H1 (cell line): ENCODE results near the gene UMODL1. TPM values are rescaled to one million over a fixed set of nuclear protein-coding genes. Genes with fewer than 3 reads are reported as not detected.

Source experiments
- CTCF ChIA-PET: fragments of 300-600 bp; sonication (Branson Sonifier 250); formaldehyde crosslinking; loops from one replicate; lab custom pipeline; 2021; ENCODE audit not compliant: partially characterized antibody; lab: Charles Lee
- POLR2A ChIA-PET: fragments of 300-600 bp; sonication (Branson Sonifier 250); formaldehyde crosslinking; loops from one replicate; lab custom pipeline; 2021; ENCODE audit warnings: inconsistent platforms; ENCODE audit not compliant: partially characterized antibody; lab: Charles Lee
- DNase-seq, 2 experiments: peaks; one replicate each; pipeline versions ENCODE4 v3.0.0 to v3.0.0-alpha.2; 2010 to 2022; ENCODE audit warnings: low spot score in 2 of 2, low read depth in 1 of 2, mixed read lengths in 1 of 2
- FAIRE-seq: peaks from 2 replicates; lab custom pipeline; 2011; peaks lifted over from hg19 to GRCh38; lab: Jason Lieb, UNC
- H2AFZ ChIP-seq: 2 replicates; pipeline ENCODE4 v1.8.1; 2012; ENCODE audit warnings: low read length, inconsistent platforms
- H2AK5ac ChIP-seq: 2 replicates; pipeline ENCODE4 v1.6.1; 2013; ENCODE audit warnings: low read depth, low read length
- H2BK120ac ChIP-seq: replicated peaks from 2 replicates; pipeline ENCODE3; 2013; ENCODE audit warnings: low read depth, low read length, inconsistent platforms
- H2BK12ac ChIP-seq: 2 replicates; pipeline ENCODE4 v1.6.1; 2013; ENCODE audit warnings: low read depth, low read length
- H2BK15ac ChIP-seq: 2 replicates; pipeline ENCODE4 v1.6.1; 2013; ENCODE audit warnings: low read length
- H2BK20ac ChIP-seq: 2 replicates; pipeline ENCODE4 v1.6.1; 2013; ENCODE audit warnings: low read length
- H2BK5ac ChIP-seq: 2 replicates; pipeline ENCODE4 v1.6.1; 2013; ENCODE audit warnings: low read depth, low read length
- H3K14ac ChIP-seq: 2 replicates; pipeline ENCODE4 v1.6.1; 2013; ENCODE audit warnings: inconsistent platforms; ENCODE audit not compliant: insufficient read length
- H3K18ac ChIP-seq: 2 replicates; pipeline ENCODE4 v1.6.1; 2013; ENCODE audit warnings: low read length; ENCODE audit errors: extremely low read depth
- H3K23ac ChIP-seq: 2 replicates; pipeline ENCODE4 v1.6.1; 2013; ENCODE audit warnings: inconsistent platforms; ENCODE audit not compliant: insufficient read length
- H3K23me2 ChIP-seq: 2 replicates; pipeline ENCODE4 v1.6.1; 2013; ENCODE audit warnings: low read depth, low read length
- H3K27ac ChIP-seq: 2 replicates; pipeline ENCODE4 v1.6.1; 2011; ENCODE audit warnings: low read depth, low read length, inconsistent platforms
- H3K27me3 ChIP-seq, 4 experiments: replicated peaks in 1 of 4; 1 replicate in 1 of 4; 2 replicates in 3 of 4; pipeline versions ENCODE4 v1.6.1 to v1.8.1; 2011 to 2013; ENCODE audit warnings: low read length in 3 of 4, mild to moderate bottlenecking in 3 of 4, inconsistent platforms in 2 of 4, mixed read lengths in 2 of 4, moderate library complexity in 1 of 4; ENCODE audit not compliant: control insufficient read depth in 3 of 4, insufficient read depth in 3 of 4; ENCODE audit errors: extremely low read depth in 1 of 4
- H3K36me3 ChIP-seq, 4 experiments: 2 replicates each; pipeline versions ENCODE4 v1.6.1 to v1.8.1; 2011 to 2013; ENCODE audit warnings: mild to moderate bottlenecking in 4 of 4, low read length in 3 of 4, moderate library complexity in 2 of 4, control low read depth in 1 of 4, inconsistent platforms in 1 of 4; ENCODE audit not compliant: insufficient read depth in 4 of 4, control insufficient read depth in 2 of 4
- H3K4ac ChIP-seq: replicated peaks from 2 replicates; pipeline ENCODE3; 2013; ENCODE audit warnings: low read length, low read depth, mixed read lengths, inconsistent platforms; ENCODE audit not compliant: insufficient read length
- H3K4me1 ChIP-seq, 4 experiments: replicated peaks in 1 of 4; 1 replicate in 1 of 4; 2 replicates in 3 of 4; pipeline versions ENCODE4 v1.6.1 to v1.8.1; 2011 to 2013; ENCODE audit warnings: low read length in 3 of 4, inconsistent platforms in 2 of 4, mixed read lengths in 1 of 4; ENCODE audit not compliant: insufficient read depth in 4 of 4, control insufficient read depth in 3 of 4
- H3K4me2 ChIP-seq, 2 experiments: 2 replicates each; pipeline versions ENCODE4 v1.6.1 to v1.8.1; 2011 to 2013; ENCODE audit warnings: low read depth in 2 of 2, low read length in 2 of 2, control low read depth in 1 of 2, inconsistent platforms in 1 of 2, mild to moderate bottlenecking in 1 of 2; ENCODE audit not compliant: insufficient read depth in 1 of 2
- H3K4me3 ChIP-seq, 4 experiments: fragments of 200-600, 300-600 bp in 1 of 4; sonication (generic), shearing (Covaris generic), sonication (Bioruptor Twin) in 1 of 4; 2 replicates each; pipeline versions ENCODE4 v1.5.1 to v1.8.1; 2011 to 2016; ENCODE audit warnings: low read length in 4 of 4, low read depth in 3 of 4, control low read depth in 2 of 4, inconsistent platforms in 2 of 4, mild to moderate bottlenecking in 2 of 4, mixed read lengths in 1 of 4, moderate library complexity in 1 of 4; ENCODE audit not compliant: insufficient read depth in 2 of 4; ENCODE audit errors: extremely low read depth in 1 of 4
- H3K56ac ChIP-seq: replicated peaks from 2 replicates; pipeline ENCODE3; 2013; ENCODE audit warnings: low read depth, mild to moderate bottlenecking, mixed read lengths, low read length, inconsistent platforms; ENCODE audit not compliant: insufficient read length
- H3K79me1 ChIP-seq: 2 replicates; pipeline ENCODE4 v1.6.1; 2013; ENCODE audit warnings: low read depth, low read length, control low read depth
- H3K79me2 ChIP-seq, 2 experiments: 2 replicates each; pipeline versions ENCODE4 v1.6.1 to v1.8.1; 2012 to 2013; ENCODE audit warnings: low read length in 2 of 2, mild to moderate bottlenecking in 2 of 2, inconsistent platforms in 1 of 2; ENCODE audit not compliant: insufficient read depth in 2 of 2, control insufficient read depth in 1 of 2
- H3K9ac ChIP-seq, 4 experiments: replicated peaks in 1 of 4; 1 replicate in 1 of 4; 2 replicates in 3 of 4; pipeline versions ENCODE4 v1.6.1 to v1.8.1; 2011 to 2013; ENCODE audit warnings: low read depth in 3 of 4, low read length in 3 of 4, control low read depth in 2 of 4, mild to moderate bottlenecking in 2 of 4, moderate library complexity in 2 of 4, inconsistent platforms in 1 of 4; ENCODE audit errors: extremely low read depth in 1 of 4
- H3K9me3 ChIP-seq, 2 experiments: 2 replicates each; pipeline versions ENCODE4 v1.6.1 to v1.8.1; 2012 to 2013; ENCODE audit warnings: mild to moderate bottlenecking in 2 of 2, moderate library complexity in 2 of 2, control low read depth in 1 of 2, inconsistent platforms in 1 of 2, low read depth in 1 of 2, low read length in 1 of 2, mixed read lengths in 1 of 2; ENCODE audit not compliant: insufficient read depth in 2 of 2
- H4K20me1 ChIP-seq, 2 experiments: replicated peaks in 1 of 2; 2 replicates each; pipeline versions ENCODE3 to v1.8.1; 2011 to 2013; ENCODE audit warnings: inconsistent platforms in 2 of 2, low read length in 2 of 2, mild to moderate bottlenecking in 1 of 2; ENCODE audit not compliant: insufficient read depth in 2 of 2, control insufficient read depth in 1 of 2
- H4K5ac ChIP-seq: 2 replicates; pipeline ENCODE4 v1.6.1; 2013; ENCODE audit warnings: low read length, low read depth, mixed read lengths, inconsistent platforms; ENCODE audit not compliant: insufficient read length
- H4K8ac ChIP-seq: 2 replicates; pipeline ENCODE4 v1.8.0; 2013; ENCODE audit warnings: mild to moderate bottlenecking, moderate library complexity, low read length, inconsistent platforms; ENCODE audit not compliant: insufficient read depth; ENCODE audit errors: extremely low read depth
- H4K91ac ChIP-seq: replicated peaks from 2 replicates; pipeline ENCODE3; 2013; ENCODE audit warnings: low read length, mixed read lengths, inconsistent platforms; ENCODE audit not compliant: insufficient read length
- BCL11A ChIP-seq, 2 experiments: IDR thresholded peaks; one replicate each; pipeline ENCODE4 v1.6.1; 2011; ENCODE audit warnings: low read depth in 2 of 2, low read length in 2 of 2, mild to moderate bottlenecking in 2 of 2
- CEBPB ChIP-seq: IDR thresholded peaks from 2 replicates; pipeline ENCODE4 v1.6.1; 2012; ENCODE audit warnings: low read depth, low read length
- CHD2 ChIP-seq: IDR thresholded peaks from 2 replicates; pipeline ENCODE4 v1.6.1; 2012; ENCODE audit warnings: low read length, improper control_type of control experiment
- EGR1 ChIP-seq: IDR thresholded peaks from 2 replicates; pipeline ENCODE4 v1.6.1; 2011; ENCODE audit warnings: low read depth, low read length, borderline replicate concordance
- GABPA ChIP-seq: IDR thresholded peaks from 2 replicates; pipeline ENCODE4 v1.6.1; 2011; ENCODE audit warnings: mild to moderate bottlenecking, low read length, moderate library complexity, borderline replicate concordance; ENCODE audit not compliant: insufficient read depth
- GTF2F1 ChIP-seq: IDR thresholded peaks from 2 replicates; pipeline ENCODE4 v1.6.1; 2012; ENCODE audit warnings: low read depth, low read length, improper control_type of control experiment, borderline replicate concordance
- KDM4A ChIP-seq: IDR thresholded peaks from one replicate; pipeline ENCODE4 v1.7.1; 2012; ENCODE audit warnings: low read depth, mild to moderate bottlenecking, moderate library complexity, low read length, inconsistent platforms; ENCODE audit not compliant: severe bottlenecking
- NANOG ChIP-seq: IDR thresholded peaks from 2 replicates; pipeline ENCODE4 v1.6.1; 2011; ENCODE audit warnings: low read length, low read depth, mild to moderate bottlenecking, inconsistent platforms; ENCODE audit not compliant: insufficient read depth, poor library complexity, severe bottlenecking
- SRF ChIP-seq: IDR thresholded peaks from 2 replicates; pipeline ENCODE4 v1.6.1; 2011; ENCODE audit warnings: mild to moderate bottlenecking, low read depth, low read length, moderate library complexity
- TEAD4 ChIP-seq: IDR thresholded peaks from 2 replicates; pipeline ENCODE4 v1.6.1; 2012; ENCODE audit warnings: low read depth, low read length, inconsistent platforms, mixed read lengths
- WGBS, 2 experiments: shearing (Covaris generic) in 1 of 2; methylation state at CpG; one replicate each; pipeline versions ENCODE4 v1.1.6 to v1.1.7; 2013 to 2015; ENCODE audit warnings: low lambda C conversion rate in 2 of 2, mixed read lengths in 2 of 2, inconsistent platforms in 1 of 2, low coverage in 1 of 2, missing lambda C conversion rate in 1 of 2; ENCODE audit not compliant: insufficient replicate concordance in 2 of 2, insufficient coverage in 1 of 2, insufficient read length in 1 of 2; ENCODE audit errors: extremely low coverage in 1 of 2, missing lambda C conversion rate in 1 of 2; 5-methylcytosine and 5-hydroxymethylcytosine counted together
- polyA plus RNA-seq, 7 experiments: library from polyadenylated mRNA; depleted of rRNA in 3 of 7; stranded (reverse) in 5 of 7; unstranded in 2 of 7; fragments of >200 nt in 5 of 7; fragments of 200-250 nt in 2 of 7; gene quantifications; 1 replicate in 5 of 7; 2 replicates in 1 of 7; 4 replicates in 1 of 7; pipeline versions ENCODE4 v1.2.1 to v1.2.3, GENCODE V29; 2011 to 2013; ENCODE audit warnings: missing spikeins in 2 of 7, mixed read lengths in 2 of 7
- total RNA-seq: library from RNA; stranded (reverse); fragmentation: NEBNext Ultra II Directional; extraction: Animal tissue kit (Norgen Biotek cat#: 25700); gene quantifications from 2 replicates; pipeline ENCODE4 v1.2.1, GENCODE V29; 2021
- TF ChIP-seq, protein P1 (sequence below): IDR thresholded peaks from 2 replicates; pipeline ENCODE4 v1.6.1; 2011; ENCODE audit warnings: low read length, improper control_type of control experiment

Gene UMODL1
- total and polyA plus RNA-seq, 2 of the 8 experiments (the other 6 are each of a cell fraction or from before 2014, with no cell fraction given) = not detected

DNA sequence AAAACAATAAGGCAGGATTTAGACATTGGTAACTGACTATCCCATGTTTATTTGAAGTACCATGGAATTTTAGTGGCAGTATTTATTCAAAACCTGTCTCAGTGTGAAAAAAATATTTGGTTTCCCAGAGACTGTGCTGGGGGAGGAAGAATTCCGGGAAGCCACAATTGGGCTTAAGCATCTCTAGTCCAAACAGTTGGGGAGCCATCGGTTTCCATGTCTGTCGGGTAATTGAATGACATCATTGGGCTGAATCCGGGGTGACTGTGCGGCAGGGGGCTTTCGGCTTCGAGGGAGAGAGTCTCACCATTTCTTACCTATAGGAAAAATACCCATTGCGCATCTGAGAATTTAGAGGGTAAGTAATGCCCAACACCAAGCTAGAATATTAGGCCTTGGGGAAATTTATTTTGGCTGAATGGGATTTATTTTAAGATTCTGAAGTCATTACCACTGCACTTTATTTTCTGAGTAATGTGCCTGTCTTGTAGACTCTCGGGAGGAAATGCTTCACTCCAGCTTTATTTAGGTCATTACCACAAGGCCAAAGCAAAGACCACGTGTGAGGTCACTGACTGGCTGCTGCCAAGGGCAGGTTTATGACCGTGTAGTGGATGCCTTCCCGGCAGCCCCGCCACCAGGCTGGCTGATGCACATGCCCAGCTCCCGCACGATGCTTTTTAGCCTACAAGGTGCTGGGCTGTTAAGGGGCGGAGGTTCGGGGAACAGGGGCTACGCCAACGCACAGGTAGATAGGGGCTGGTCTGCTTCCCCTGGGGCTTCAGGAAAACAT is 23.1 kb upstream of the UMODL1 start:
- Histone ChIP-seq H3K79me2 (no peaks in the 10 kb centered on the region), H3K23ac (no peak overlapping the region), H4K20me1 (no peaks in the 10 kb centered on the region), H3K79me1 (no peaks in the 10 kb centered on the region), H3K4me3 (no peak overlapping the region), H3K23me2 (no peaks in the 10 kb centered on the region), H2BK12ac (no peak overlapping the region), H3K9me3 (no peaks in the 10 kb centered on the region; a peak in 1 of 4 replicates), H3K4ac (no peak overlapping the region), H2BK20ac (no peak overlapping the region), H3K9ac (no peak overlapping the region), H2BK120ac (no peak overlapping the region), H3K18ac (no peak overlapping the region), H3K36me3 (no peaks in the 10 kb centered on the region), H3K4me2 (no peak overlapping the region), H2BK5ac (no peak overlapping the region), H2AK5ac (no peak overlapping the region), H3K4me1 (no peaks in the 10 kb centered on the region; a peak in 1 of 7 replicates), H4K5ac (no peak overlapping the region), H3K56ac (no peak overlapping the region), H3K14ac (no peak overlapping the region), H2AFZ (no peak overlapping the region), H4K8ac (no peak overlapping the region), H4K91ac (no peak overlapping the region), H2BK15ac (no peak overlapping the region), H3K27me3 (no peaks in the 10 kb centered on the region), H3K27ac (no peak overlapping the region)
- ChIA-PET CTCF (interaction anchor here (1.0 kb wide), 1 partner anchor 61 kb away, joined by 3 read pairs; no protein-coding TSS in a partner anchor), POLR2A (no interaction called here)
- DNase-seq (no peak), FAIRE-seq (no peak)
- WGBS, 2 experiments = 92% methylated on average over 19 of the region's 19 CpGs; no CpG with 5 or more reads in 1 of the 2 experiments
- TF ChIP-seq GABPA = no peak
- no peak for TF ChIP-seq SRF
- TF ChIP-seq TEAD4 = no peak
- no peak for TF ChIP-seq EGR1
- TF ChIP-seq CHD2 = no peak
- TF ChIP-seq KDM4A = no peak
- no peak for TF ChIP-seq CEBPB
- TF ChIP-seq NANOG = no peak
- no peak for TF ChIP-seq BCL11A (IDR thresholded peaks at IDR 0.05; ENCODE audit: low read depth in 2 of 2, low read length in 2 of 2)
- TF ChIP-seq, protein P1, sequence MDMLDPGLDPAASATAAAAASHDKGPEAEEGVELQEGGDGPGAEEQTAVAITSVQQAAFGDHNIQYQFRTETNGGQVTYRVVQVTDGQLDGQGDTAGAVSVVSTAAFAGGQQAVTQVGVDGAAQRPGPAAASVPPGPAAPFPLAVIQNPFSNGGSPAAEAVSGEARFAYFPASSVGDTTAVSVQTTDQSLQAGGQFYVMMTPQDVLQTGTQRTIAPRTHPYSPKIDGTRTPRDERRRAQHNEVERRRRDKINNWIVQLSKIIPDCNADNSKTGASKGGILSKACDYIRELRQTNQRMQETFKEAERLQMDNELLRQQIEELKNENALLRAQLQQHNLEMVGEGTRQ = no peak
- no peak for TF ChIP-seq GTF2F1
